ENCODE data around the gene ZNF22. TPM values are rescaled to one million over a fixed set of nuclear protein-coding genes. Genes with fewer than 3 reads are reported as not detected.

The ZNF22 gene
- total RNA-seq, 4 donors from 2014 or later: 3.6 to 14.5 (median 8.0) TPM

DNA sequence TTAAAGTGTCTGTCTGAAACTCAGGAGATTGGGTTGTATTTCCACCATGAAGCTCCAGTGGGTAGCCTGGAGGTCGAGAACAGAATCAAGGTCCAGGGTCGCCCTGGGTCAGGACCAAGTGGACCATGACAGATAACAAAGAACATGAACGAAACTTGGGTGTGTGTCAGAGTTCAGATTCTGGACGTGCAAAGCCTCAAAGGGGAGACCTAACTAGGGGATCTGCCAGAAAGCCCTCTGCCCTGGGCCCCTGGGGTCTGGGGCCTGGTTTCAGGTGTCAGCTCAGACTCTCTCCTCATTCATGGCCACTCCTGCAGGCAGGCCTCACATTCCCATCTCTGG, 39.5 kb upstream of the ZNF22 start:
- no peak for TF ChIP-seq POLR2A (IDR thresholded peaks at IDR 0.05)
- TF ChIP-seq, protein P1, sequence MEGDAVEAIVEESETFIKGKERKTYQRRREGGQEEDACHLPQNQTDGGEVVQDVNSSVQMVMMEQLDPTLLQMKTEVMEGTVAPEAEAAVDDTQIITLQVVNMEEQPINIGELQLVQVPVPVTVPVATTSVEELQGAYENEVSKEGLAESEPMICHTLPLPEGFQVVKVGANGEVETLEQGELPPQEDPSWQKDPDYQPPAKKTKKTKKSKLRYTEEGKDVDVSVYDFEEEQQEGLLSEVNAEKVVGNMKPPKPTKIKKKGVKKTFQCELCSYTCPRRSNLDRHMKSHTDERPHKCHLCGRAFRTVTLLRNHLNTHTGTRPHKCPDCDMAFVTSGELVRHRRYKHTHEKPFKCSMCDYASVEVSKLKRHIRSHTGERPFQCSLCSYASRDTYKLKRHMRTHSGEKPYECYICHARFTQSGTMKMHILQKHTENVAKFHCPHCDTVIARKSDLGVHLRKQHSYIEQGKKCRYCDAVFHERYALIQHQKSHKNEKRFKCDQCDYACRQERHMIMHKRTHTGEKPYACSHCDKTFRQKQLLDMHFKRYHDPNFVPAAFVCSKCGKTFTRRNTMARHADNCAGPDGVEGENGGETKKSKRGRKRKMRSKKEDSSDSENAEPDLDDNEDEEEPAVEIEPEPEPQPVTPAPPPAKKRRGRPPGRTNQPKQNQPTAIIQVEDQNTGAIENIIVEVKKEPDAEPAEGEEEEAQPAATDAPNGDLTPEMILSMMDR (IDR thresholded peaks at IDR 0.05): no peak
- no peak for DNase-seq
- H3K27me3 ChIP-seq: no peaks in the 10 kb centered on the region
- intact Hi-C loops (cut with DNase I): no loop called here
- peak overlapping the region in 3 of 4 donors; percentile 72 to 90 (median 82) for H3K4me3 ChIP-seq
- peaks cover 7 to 87% (median 46%) of the 10 kb centered on the region in 3 donors for H3K4me1 ChIP-seq
- peak overlapping the region in 2 of 4 donors; percentile 91 to 92 for H3K27ac ChIP-seq
- 61 to 80% methylated on average over 3 to 4 of the region's 4 CpGs for WGBS, 2 donors
- H3K9me3 ChIP-seq: no peaks in the 10 kb centered on the region
- H3K36me3 ChIP-seq: peaks cover 0 to under 1% (median 0%) of the 10 kb centered on the region in 3 donors

DNA sequence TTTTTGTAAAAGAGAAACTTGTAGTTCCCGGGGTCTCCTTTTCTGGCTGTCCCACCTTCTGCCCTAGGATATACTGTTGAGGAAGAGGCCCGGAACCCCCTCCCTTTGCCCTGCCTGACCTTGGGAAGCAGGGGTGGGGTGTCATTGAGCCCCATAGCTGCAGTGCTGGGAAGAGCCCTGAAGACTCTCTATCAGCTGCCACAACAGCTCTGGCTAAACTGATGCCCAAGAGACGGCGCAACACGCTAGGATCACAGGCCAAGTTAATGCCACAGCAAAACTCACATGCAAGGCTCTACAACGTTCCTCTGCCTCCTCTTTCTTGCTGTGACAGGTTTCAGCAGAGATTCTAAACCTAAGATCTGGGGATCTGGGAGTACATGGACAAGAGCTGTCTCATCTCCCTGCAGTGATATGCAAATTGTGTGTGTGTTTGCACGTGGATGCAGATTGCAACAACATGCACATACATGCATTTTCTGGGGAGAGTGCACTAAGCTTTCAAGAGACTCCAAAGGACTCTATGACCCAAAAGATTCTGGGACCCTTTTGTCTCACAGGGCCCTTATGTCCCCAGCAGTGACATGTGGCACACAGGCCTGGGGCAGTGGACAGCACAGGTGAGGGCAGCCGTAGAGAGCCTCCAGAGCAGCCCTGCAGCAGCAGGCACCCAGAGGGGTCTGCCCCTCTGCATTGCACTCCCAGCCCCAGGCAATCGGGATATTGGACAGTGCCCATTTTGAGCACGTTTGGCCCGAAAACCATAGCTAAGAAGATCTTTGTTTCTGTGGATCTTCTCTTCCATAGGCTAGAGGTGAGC, 38.6 kb upstream of the ZNF22 start:
- H3K27ac ChIP-seq: peak overlapping the region; percentile 16 to 92 (median 78)

DNA sequence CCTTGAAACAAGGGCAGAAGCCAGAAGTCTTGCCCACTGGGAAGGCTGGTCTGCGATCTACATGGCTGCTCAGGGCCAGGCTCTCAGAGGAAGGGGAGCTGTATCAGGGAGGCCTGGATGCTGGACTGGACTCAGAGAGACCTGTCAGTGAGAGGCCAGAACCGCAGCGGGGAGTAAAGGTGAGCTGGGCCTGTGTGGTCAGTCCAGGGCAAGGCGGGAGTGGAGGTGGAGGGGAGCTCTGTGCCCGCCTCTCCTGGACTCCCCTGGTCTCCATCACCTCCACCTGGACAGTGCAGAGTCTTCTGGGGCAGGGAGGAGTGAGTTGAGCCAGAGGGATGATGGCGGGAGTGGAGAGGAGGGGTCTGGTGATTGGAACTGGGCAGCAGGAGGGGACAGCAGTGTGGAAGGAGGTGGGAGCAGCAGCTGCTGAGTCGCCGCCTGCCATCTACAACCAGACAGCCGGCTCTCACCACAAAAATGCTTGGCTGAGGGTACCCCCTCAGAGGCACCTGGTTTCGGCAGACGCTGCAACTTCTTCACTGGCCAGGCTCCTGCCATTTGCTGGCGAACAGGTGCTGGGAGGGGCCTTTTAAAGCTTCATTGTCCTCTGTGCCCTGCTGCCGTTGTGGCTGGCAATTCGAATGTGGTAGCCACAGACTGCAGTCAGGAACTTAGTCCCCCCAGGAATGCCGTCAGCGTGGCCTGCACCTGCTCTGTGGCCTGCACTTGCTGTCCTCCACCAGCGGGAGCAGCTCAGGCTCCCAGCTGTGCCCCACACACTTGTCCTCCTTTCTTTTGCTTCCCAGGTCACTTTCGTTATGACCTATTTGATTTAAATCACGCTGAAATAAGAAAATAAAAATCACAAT, 37.6 kb upstream of the ZNF22 start:
- no peaks in the 10 kb centered on the region for H3K9me3 ChIP-seq
- 80 to 90% methylated on average over 15 to 18 of the region's 19 CpGs for WGBS, 2 donors
- DNase-seq: no peak
- no peaks in the 10 kb centered on the region for H3K27me3 ChIP-seq
- intact Hi-C loops (cut with DNase I): no loop called here
- peaks cover 20 to 94% (median 50%) of the 10 kb centered on the region in 3 donors for H3K4me1 ChIP-seq
- H3K27ac ChIP-seq: peak overlapping the region; percentile 16 to 92 (median 67)
- TF ChIP-seq POLR2A (IDR thresholded peaks at IDR 0.05): no peak
- TF ChIP-seq, protein P1 (IDR thresholded peaks at IDR 0.05): peak in 1 of 6 experiments; percentile 8
- H3K4me3 ChIP-seq: peak overlapping the region in 1 of 4 donors; percentile 72
- no peaks in the 10 kb centered on the region for H3K36me3 ChIP-seq

More for the DNA sequence above, 38.6 kb upstream of the ZNF22 start:
- 52 to 73% methylated on average over 8 to 10 of the region's 11 CpGs for WGBS, 2 donors
- TF ChIP-seq, protein P1 (IDR thresholded peaks at IDR 0.05): no peak
- no peak for TF ChIP-seq POLR2A (IDR thresholded peaks at IDR 0.05)
- no peaks in the 10 kb centered on the region for H3K27me3 ChIP-seq
- H3K9me3 ChIP-seq: no peaks in the 10 kb centered on the region
- DNase-seq: no peak
- H3K4me3 ChIP-seq: peak overlapping the region in 3 of 4 donors; percentile 10 to 82 (median 72)
- H3K36me3 ChIP-seq: no peaks in the 10 kb centered on the region
- H3K4me1 ChIP-seq: peaks cover 11 to 94% (median 48%) of the 10 kb centered on the region in 3 donors
- intact Hi-C loops (cut with DNase I): no loop called here

DNA sequence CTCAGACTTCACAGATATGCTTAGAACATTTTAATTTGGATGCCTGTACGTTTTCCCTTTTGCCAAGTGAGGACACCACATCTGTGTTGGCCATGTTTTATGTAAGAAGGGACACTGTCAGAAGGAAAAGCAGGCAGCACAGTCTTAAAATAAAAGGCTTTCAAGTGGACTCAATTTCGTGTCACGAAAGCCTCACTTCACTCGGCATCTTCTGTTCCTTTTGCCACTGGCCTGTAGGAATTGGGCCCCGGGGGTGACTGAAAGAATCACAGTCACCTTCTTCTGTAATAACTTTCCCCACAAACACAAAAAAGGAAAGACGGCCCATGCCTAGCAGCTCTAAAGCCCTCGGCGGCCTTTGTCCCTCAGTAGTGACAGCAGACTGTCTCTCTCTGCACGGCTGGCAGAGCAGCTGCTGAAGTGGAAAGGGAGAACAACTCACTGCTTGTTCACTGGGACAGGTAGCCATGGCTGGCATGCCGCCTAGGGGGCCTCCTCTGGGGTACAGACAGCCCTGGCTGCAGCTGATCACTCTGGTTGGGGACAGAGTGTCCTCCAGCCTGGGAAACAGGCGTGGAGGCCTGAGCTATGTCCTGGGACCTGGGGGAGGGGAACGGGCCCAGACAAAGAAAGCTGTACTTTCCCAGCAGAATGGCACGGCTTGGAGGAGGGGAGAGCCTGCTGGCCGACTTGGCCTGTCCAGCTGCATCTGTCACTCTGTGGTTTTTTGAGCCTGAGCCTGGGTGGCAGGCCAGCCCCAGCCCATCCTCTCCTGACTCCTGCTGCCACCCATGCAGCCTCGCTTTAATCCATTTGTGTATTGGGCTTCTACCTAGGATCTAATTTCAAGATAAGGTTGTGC, 36.7 kb upstream of the ZNF22 start:
- peak overlapping the region; percentile 27 to 92 (median 67) for H3K27ac ChIP-seq
- H3K4me1 ChIP-seq: peaks cover 16 to 94% (median 52%) of the 10 kb centered on the region in 3 donors
- H3K4me3 ChIP-seq: peak overlapping the region in 1 of 4 donors; percentile 72
- intact Hi-C loops (cut with DNase I): no loop called here
- 60 to 79% methylated on average over 7 to 10 of the region's 15 CpGs for WGBS, 2 donors
- peak in 1 of 4 donors; percentile 24 for TF ChIP-seq POLR2A (IDR thresholded peaks at IDR 0.05)
- TF ChIP-seq, protein P1 (IDR thresholded peaks at IDR 0.05): no peak
- no peaks in the 10 kb centered on the region for H3K27me3 ChIP-seq
- DNase-seq: no peak
- no peaks in the 10 kb centered on the region for H3K36me3 ChIP-seq
- no peaks in the 10 kb centered on the region for H3K9me3 ChIP-seq
